Fibroblast of lung (primary cell): ENCODE measurements around the gene CYBA. TPM values are rescaled to one million over a fixed set of nuclear protein-coding genes. Genes with fewer than 3 reads are reported as not detected.

Experiments
- DNase-seq, 2 donors: peaks; one replicate each; pipeline versions ENCODE4 v3.0.0 to v3.0.0-alpha.2; 2010; ENCODE audit warnings: low read depth in 2 of 2
- H2AFZ ChIP-seq: 2 replicates; pipeline ENCODE4 v1.5.1; 2012; ENCODE audit warnings: low read length, control low read depth, inconsistent platforms
- H3K27ac ChIP-seq: 2 replicates; pipeline ENCODE4 v1.5.1; 2011; ENCODE audit warnings: low read length, control low read depth; ENCODE audit not compliant: insufficient read depth
- H3K27me3 ChIP-seq: 2 replicates; pipeline ENCODE4 v1.5.1; 2011; ENCODE audit warnings: mild to moderate bottlenecking, low read length; ENCODE audit not compliant: control insufficient read depth, insufficient read depth
- H3K36me3 ChIP-seq: 2 replicates; pipeline ENCODE4 v1.5.1; 2011; ENCODE audit warnings: low read length; ENCODE audit not compliant: control insufficient read depth, insufficient read depth
- H3K4me1 ChIP-seq: 2 replicates; pipeline ENCODE4 v1.5.1; 2011; ENCODE audit warnings: low read length; ENCODE audit not compliant: control insufficient read depth, insufficient read depth; ENCODE audit errors: extremely low read depth
- H3K4me2 ChIP-seq: 2 replicates; pipeline ENCODE4 v1.5.1; 2011; ENCODE audit warnings: low read length, control low read depth; ENCODE audit not compliant: insufficient read depth; ENCODE audit errors: extremely low read depth
- H3K4me3 ChIP-seq, 4 experiments: fragments of 200-600 bp in 1 of 4; sonication (generic) in 1 of 4; replicated peaks in 1 of 4; 2 replicates each; pipeline ENCODE4 v1.5.1; 2011 to 2016; ENCODE audit warnings: low read length in 4 of 4, low read depth in 3 of 4, mild to moderate bottlenecking in 3 of 4, control low read depth in 2 of 4, inconsistent platforms in 1 of 4, mixed read lengths in 1 of 4; ENCODE audit not compliant: insufficient read depth in 1 of 4; ENCODE audit errors: control extremely low read depth in 1 of 4
- H3K79me2 ChIP-seq: 2 replicates; pipeline ENCODE4 v1.5.1; 2012; ENCODE audit warnings: mild to moderate bottlenecking, low read length, inconsistent platforms; ENCODE audit not compliant: control insufficient read depth, insufficient read depth
- H3K9ac ChIP-seq: 2 replicates; pipeline ENCODE4 v1.5.1; 2011; ENCODE audit warnings: mild to moderate bottlenecking, low read length, control low read depth; ENCODE audit not compliant: insufficient read depth
- H3K9me3 ChIP-seq: 2 replicates; pipeline ENCODE4 v1.5.1; 2012; ENCODE audit warnings: low read depth, low read length; ENCODE audit not compliant: control insufficient read depth, insufficient read depth
- H4K20me1 ChIP-seq: 2 replicates; pipeline ENCODE4 v1.5.1; 2011; ENCODE audit warnings: low read length; ENCODE audit not compliant: control insufficient read depth, insufficient read depth; ENCODE audit errors: extremely low read depth
- EZH2 ChIP-seq: IDR thresholded peaks from 2 replicates; pipeline ENCODE4 v1.5.1; 2012; ENCODE audit warnings: low read length, control low read depth, mild to moderate bottlenecking; ENCODE audit errors: missing control alignments
- polyA plus RNA-seq, 2 donors: library from polyadenylated mRNA; depleted of rRNA in 1 of 2; stranded (reverse) in 1 of 2; unstranded in 1 of 2; fragments of >200 nt; gene quantifications; 2 replicates each; pipeline ENCODE4 v1.2.1, GENCODE V29; 2011 to 2012; ENCODE audit warnings: missing spikeins in 1 of 2
- total RNA-seq: library from RNA; depleted of rRNA; stranded (reverse); fragments of >200 nt; gene quantifications from 2 replicates; pipeline ENCODE4 v1.2.1, GENCODE V29; 2014
- TF ChIP-seq, protein P1 (sequence below), 2 donors: IDR thresholded peaks in 1 of 2; conservative IDR thresholded peaks in 1 of 2; 1 replicate in 1 of 2; 2 replicates in 1 of 2; pipeline ENCODE4 v1.5.1; 2011 to 2012; ENCODE audit warnings: low read length in 2 of 2, control low read depth in 1 of 2, inconsistent platforms in 1 of 2, low read depth in 1 of 2, mild to moderate bottlenecking in 1 of 2

CYBA gene
- total and polyA plus RNA-seq, 2 donors (not counting 1 experiment from before 2014, with no cell fraction given): 74.7 to 124 TPM

DNA sequence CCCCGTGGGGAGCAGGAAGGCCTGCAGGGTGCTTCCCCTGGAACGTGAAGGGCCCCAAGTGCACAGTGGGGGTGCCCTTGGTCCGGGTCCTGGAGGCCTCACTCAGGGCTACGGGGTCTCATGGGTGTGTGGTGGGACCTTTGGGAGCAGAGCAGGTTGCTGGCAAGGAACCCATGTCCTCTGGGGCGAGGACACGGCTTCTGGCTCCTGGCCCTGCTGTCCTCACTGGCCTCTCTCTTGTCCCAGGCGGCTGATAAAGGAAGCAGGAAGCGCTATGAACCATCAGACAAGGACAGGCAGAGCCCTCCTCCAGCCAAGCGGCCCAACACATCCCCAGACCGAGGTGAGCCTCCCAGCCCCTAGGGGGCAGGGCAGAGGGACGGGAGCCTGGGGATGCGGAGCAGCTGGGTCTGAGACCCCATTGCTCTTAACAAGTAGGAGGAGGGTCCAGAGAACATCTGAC lies 22.3 kb downstream of the CYBA start:
- H4K20me1 ChIP-seq: no peaks in the 10 kb centered on the region
- no peak overlapping the region for H3K4me3 ChIP-seq
- H2AFZ ChIP-seq: no peak overlapping the region
- H3K9ac ChIP-seq: no peak overlapping the region
- no peaks in the 10 kb centered on the region for H3K4me1 ChIP-seq
- no peak for DNase-seq
- no peaks in the 10 kb centered on the region for H3K27me3 ChIP-seq
- no peaks in the 10 kb centered on the region for H3K79me2 ChIP-seq
- TF ChIP-seq, protein P1, sequence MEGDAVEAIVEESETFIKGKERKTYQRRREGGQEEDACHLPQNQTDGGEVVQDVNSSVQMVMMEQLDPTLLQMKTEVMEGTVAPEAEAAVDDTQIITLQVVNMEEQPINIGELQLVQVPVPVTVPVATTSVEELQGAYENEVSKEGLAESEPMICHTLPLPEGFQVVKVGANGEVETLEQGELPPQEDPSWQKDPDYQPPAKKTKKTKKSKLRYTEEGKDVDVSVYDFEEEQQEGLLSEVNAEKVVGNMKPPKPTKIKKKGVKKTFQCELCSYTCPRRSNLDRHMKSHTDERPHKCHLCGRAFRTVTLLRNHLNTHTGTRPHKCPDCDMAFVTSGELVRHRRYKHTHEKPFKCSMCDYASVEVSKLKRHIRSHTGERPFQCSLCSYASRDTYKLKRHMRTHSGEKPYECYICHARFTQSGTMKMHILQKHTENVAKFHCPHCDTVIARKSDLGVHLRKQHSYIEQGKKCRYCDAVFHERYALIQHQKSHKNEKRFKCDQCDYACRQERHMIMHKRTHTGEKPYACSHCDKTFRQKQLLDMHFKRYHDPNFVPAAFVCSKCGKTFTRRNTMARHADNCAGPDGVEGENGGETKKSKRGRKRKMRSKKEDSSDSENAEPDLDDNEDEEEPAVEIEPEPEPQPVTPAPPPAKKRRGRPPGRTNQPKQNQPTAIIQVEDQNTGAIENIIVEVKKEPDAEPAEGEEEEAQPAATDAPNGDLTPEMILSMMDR (conservative IDR thresholded peaks at IDR 0.05 in 1 of 2, IDR thresholded peaks at IDR 0.05 in 1 of 2; ENCODE audit: low read depth in 1 of 2, low read length in 2 of 2): peak in 1 of 2 donors; percentile 38
- TF ChIP-seq EZH2: no peak
- H3K4me2 ChIP-seq: no peak overlapping the region
- no peak overlapping the region for H3K27ac ChIP-seq
- H3K36me3 ChIP-seq: peaks cover 24% of the 10 kb centered on the region
- H3K9me3 ChIP-seq: no peaks in the 10 kb centered on the region

DNA sequence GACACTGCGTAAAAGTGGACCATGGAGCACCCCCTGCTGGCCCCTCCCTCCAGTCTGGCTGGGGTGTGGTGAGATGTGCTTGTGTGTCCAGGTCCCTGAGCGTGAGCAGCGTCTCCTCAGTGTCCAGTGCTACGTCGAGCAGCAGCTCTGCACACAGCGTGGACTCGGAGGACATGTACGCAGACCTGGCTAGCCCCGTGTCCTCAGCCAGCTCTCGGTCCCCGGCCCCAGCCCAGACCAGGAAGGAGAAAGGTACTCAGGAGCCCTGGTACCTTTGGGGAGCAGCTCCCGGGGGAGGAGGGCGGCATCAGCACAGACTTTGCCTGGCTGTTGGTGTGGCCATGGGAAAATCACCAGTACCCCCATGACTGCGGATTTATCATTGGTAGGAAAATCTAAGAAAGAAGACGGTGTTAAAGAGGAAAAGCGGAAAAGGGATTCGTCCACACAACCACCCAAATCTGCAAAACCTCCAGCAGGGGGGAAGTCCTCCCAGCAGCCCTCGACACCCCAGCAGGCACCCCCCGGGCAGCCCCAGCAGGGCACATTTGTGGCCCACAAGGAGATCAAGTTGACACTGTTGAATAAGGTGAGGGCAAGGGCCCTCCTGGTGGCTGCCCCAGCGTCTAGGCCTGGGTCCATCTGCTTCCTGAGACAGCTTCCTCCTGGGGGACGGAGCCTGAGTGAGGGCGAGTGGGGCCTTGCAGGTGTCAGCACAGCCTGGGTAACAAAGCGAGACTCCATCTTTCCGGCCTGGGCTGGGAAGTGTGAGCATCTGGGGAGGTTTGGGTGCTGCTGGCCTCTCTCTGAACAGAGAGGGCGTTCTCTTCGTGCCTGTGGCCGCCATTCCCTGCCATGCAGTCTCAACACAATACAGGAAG lies 23.1 kb downstream of the CYBA start:
- TF ChIP-seq, protein P1 (conservative IDR thresholded peaks at IDR 0.05 in 1 of 2, IDR thresholded peaks at IDR 0.05 in 1 of 2; ENCODE audit: low read depth in 1 of 2, low read length in 2 of 2): no peak
- TF ChIP-seq EZH2: no peak
- Histone ChIP-seq H3K27me3 (no peaks in the 10 kb centered on the region), H3K4me2 (no peak overlapping the region), H3K27ac (no peak overlapping the region), H3K79me2 (no peaks in the 10 kb centered on the region), H3K9ac (no peak overlapping the region), H3K4me3 (no peak overlapping the region), H4K20me1 (no peaks in the 10 kb centered on the region), H3K36me3 (peaks cover 27% of the 10 kb centered on the region), H3K9me3 (no peaks in the 10 kb centered on the region), H2AFZ (no peak overlapping the region), H3K4me1 (no peaks in the 10 kb centered on the region)
- no peak for DNase-seq

DNA sequence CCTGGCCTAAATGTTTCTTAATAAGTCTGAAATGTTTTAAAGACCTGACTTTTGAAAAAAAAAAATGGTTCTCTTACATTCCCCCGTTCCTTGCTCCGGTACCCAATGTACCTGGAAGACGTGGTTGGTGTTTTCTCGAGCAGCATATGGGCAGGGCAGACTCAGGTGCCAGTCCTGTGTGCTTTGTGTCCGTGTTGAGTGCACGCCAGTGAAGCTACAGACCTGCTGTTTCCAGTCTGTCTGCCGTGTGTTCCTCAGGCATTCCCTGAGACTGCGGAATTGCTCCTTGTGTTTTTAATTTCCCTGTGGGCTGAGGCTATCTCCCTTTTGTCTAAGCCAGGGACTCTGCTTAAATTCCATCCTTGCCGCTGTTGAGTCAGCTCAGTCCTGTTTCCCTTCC lies 24.2 kb downstream of the CYBA start:
- Histone ChIP-seq H4K20me1 (no peaks in the 10 kb centered on the region), H3K27me3 (no peaks in the 10 kb centered on the region), H3K36me3 (peaks cover 30% of the 10 kb centered on the region), H3K4me3 (no peak overlapping the region), H3K9ac (no peak overlapping the region), H3K4me2 (no peak overlapping the region), H3K79me2 (no peaks in the 10 kb centered on the region), H2AFZ (no peak overlapping the region), H3K9me3 (no peaks in the 10 kb centered on the region), H3K27ac (no peak overlapping the region), H3K4me1 (no peaks in the 10 kb centered on the region)
- no peak for DNase-seq
- TF ChIP-seq, protein P1 (conservative IDR thresholded peaks at IDR 0.05 in 1 of 2, IDR thresholded peaks at IDR 0.05 in 1 of 2; ENCODE audit: low read depth in 1 of 2, low read length in 2 of 2): no peak
- no peak for TF ChIP-seq EZH2
